Left ventricle myocardium superior (tissue), 1 donor: Measurements from ENCODE around the gene GPAM. TPM values are rescaled to one million over a fixed set of nuclear protein-coding genes. Genes with fewer than 3 reads are reported as not detected.
A peak's percentile ranks its signal among the peaks of the same experiment; 100 is the strongest.

Experiments
- ATAC-seq: fragments of 200-7000 bp; cut with Tn5 transposase; one replicate; pipeline ENCODE4 v1.9.1; 2020; ENCODE audit warnings: mild to moderate bottlenecking, moderate library complexity
- DNase-seq: peaks from one replicate; pipeline ENCODE4 v3.0.0-alpha.2; 2020
- intact Hi-C: fragments of 100-400 bp; cut with micrococcal nuclease; formaldehyde crosslinking; loops from one replicate; pipeline ENCODE4 v1.11.0; 2022
- total RNA-seq: library from RNA; stranded (reverse); fragmentation: NEBNext Ultra II Directional; extraction: Animal tissue kit (Norgen Biotek cat#: 25700); gene quantifications from one replicate; pipeline ENCODE4 v1.2.1, GENCODE V29; 2021
- donor health status: DM: no; HTN: yes; CAD: no; lungs with severe emphysema.

The GPAM gene
- total RNA-seq, 1 donor from 2014 or later: 25.0 TPM

DNA sequence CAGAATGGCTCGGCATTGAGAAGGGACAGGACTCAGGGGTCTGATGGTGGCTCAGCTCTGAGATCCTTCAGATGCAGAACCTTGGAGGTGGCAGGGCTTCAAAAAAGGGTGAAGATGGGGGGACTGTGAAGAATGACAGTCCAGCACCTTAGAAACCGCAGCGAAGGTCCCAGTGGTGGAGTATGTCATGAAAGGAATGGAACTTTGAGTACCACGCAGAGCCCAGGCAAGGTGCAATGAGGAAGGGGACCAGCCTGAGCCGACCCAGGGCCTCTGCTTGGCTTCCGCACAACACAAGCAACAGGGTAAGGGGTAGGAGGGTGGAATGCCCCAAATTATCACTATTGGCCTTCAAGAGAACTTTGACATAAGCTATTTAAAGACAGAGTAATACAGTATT, 8.2 kb upstream of the GPAM start:
- ATAC-seq: no peak
- intact Hi-C loops: no loop called here
- no peak for DNase-seq

DNA sequence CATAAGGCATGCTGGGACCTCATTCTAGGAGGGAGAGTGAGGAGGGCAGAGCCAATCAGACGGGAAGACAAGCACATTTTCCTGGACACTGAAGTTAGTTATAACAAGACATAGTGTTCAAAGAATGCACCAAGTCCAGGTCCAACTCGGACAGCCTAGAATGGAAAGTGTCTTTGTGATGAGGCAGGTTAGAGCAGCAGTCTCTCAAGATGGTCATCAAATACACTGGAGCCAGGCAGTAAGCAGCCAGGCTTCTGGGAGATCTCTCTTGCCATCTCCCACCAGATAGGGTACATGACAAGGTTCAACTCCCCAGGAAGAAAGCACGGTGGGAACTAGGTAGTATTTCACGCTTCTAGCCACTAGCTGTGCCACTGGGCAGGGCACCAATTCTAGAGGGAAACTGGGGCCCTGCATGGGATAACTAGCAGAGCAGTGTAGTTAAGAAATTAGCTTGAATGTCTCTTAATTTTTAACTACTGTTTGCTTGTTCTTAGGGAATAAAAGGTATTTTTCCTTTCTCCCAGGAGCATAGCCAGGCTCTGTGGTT, 7.6 kb upstream of the GPAM start:
- ATAC-seq: no peak

DNA sequence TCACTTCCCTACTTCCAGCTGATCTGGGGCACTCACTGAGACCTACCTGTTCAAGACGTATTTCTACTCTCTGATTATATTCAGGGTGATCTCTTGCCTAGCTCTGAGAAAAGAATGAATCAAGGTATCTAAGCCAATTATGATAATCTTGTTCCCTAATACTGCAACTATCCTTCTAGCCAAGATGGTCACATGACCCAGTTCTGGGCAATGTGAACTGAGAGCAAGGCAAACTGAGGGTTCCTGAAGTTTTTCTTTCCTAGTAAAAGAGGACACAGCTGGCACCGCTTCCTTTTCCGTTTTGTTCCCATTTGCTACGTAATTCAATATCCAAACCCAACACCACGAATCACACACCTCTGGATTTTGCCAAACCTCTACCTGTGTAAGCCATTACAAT, 5.9 kb upstream of the GPAM start:
- intact Hi-C loops: loop anchor here (10.0 kb wide), 1 partner anchor 115 kb away; no protein-coding TSS in a partner anchor
- DNase-seq (no peak), ATAC-seq (no peak)

More for the DNA sequence above, 7.6 kb upstream of the GPAM start:
- intact Hi-C loops: no loop called here
- DNase-seq: no peak

DNA sequence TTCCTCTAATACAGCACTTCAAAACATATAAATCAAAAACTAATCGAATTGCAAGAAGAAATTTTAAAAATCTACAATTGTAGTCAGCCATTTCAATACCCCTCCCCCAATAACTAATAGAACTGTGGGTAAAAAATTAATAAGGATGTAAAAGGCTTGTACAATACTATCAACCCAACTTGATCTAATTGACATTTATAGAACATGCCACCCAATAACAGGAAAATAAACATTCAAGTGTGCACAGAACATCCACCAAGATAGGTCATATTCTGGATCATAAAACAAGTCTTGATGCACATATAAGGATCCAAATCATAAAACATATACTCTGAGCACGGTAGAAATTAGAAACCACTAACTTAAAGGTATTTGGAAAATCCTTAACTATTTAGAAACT, 4.0 kb upstream of the GPAM start:
- no peak for ATAC-seq
- DNase-seq: no peak
- intact Hi-C loops: loop anchor here (10.0 kb wide), 1 partner anchor 117 kb away; no protein-coding TSS in a partner anchor

DNA sequence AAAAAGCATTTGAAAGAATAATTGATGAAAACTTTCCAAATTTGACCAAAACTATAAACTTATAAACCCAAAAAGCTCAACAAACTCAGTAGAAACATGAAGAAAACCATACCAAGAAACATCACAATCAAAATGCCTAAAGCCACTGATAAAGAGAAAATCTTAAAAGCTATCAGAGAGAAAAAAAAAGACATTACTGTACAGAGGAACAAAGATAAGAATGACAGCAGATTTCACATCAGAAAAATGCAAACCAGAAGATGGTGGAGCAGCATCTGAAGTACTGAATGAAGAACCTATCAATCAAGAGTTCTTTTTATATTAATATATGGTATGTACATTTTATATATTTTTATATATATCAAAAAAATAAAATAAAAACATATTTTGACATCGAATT, 2.4 kb upstream of the GPAM start:
- DNase-seq: no peak
- intact Hi-C loops: loop anchor here (10.0 kb wide), 1 partner anchor 119 kb away; no protein-coding TSS in a partner anchor
- no peak for ATAC-seq

DNA sequence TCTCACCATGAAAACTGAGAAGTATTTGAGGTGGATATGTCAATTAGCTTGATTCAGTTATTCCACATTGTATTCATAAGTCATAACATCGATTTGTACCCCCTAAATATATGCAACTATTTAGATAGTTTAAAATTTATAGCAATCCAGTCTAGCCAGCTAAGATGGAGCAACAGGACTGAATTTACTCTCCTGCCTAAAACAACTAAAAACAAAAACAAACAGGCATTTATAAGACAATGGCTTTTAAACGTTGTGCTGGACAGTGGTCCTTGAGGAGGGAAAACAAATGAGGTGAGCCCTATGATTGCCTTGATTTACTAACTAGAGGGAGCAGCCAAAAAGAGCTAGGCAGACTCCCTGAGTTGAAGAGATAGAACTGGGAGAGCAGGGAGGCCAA, 814 bp upstream of the GPAM start:
- DNase-seq (no peak), ATAC-seq (no peak)
- intact Hi-C loops: loop anchor here (10.0 kb wide), 1 partner anchor 120 kb away; no protein-coding TSS in a partner anchor

DNA sequence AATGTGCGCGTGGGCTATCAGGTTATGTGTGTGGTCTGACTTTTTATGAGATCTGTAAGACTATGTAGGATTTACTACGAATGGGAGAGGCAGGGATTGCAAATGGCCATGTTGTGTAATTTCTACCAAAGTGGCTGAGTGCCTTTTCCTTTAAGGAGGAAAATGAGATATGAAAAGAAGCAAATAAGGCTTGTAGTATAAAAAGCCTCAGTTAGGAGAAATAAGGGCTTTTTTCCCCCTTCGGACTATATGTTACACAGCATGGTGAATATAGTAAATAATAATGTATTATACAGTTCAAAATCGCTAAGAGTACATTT, 447 bp upstream of the GPAM start:
- intact Hi-C loops: loop anchor here (10.0 kb wide), 1 partner anchor 121 kb away; no protein-coding TSS in a partner anchor
- DNase-seq: no peak

DNA sequence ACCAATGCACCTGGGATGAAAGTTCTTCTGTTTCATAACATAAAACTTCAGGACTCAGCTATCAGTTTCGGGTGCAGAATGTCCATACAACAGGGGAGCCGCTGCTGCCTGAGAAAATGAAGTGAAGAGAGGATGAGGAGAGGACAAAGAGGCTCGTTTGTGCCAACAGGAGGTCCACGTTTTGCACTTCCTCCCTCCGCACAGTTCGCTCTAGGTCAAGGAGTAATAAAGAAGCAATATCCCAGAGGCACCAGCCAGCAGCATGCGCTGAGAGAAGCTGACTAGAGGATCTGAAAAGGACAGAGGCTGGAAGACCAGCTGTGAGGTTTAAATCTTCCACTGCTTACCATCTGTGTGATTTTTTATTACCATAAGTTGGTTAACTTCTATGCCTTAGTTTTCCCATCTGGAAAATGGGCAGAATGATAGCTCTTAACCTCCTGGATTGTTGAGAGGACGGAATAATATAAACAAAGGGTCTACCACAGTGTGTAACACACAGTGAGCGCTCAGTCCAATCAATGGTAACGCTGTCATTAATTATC, 709 bp downstream of the GPAM start:
- ATAC-seq (no peak), DNase-seq (no peak)
- intact Hi-C loops: loop anchor here (10.0 kb wide), 1 partner anchor 122 kb away; no protein-coding TSS in a partner anchor

More for the DNA sequence above, 447 bp upstream of the GPAM start:
- no peak for ATAC-seq

DNA sequence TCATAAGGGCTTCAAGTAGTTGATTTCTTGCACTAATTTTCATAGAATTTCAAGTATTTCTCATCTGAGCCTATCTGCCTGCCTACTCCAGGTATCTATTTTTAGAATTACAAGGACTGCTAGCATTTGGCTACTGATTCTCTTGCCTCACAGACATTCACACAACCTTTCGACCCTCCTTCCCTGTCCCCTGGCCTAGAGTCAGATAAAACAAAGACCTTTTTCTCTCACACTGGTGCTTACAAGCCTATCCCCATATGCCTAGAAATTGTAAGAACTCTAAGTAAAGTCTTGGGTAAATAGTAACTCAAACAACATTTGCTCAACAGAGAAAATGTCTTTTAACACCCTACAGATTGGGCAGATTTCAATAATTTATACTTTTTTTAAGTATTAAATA, 6.3 kb downstream of the GPAM start:
- no peak for DNase-seq
- peak; percentile 87 for ATAC-seq
- intact Hi-C loops: loop anchor here (10.0 kb wide), 1 partner anchor 268 kb away; the partner anchor contains the start of genes VTI1A and ZDHHC6

DNA sequence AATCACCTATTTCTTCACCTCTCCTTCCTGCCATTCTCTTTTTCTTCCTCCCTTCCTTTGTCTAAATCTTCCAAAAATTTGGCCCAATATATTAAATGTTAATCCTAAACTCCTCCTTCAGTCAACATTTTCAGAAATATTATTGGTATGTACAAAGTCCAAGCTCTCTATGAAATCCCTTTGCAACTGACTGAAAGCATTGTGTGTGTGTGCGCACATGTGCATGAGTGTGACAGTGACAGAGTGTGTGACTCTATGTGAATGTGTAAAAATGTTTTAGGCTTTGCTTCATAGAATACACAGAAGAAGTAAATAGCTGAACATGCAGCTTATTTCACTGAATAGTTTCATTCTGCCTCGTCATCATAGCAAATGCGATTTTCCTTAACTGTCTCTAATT, 7.0 kb downstream of the GPAM start:
- intact Hi-C loops: loop anchor here (10.0 kb wide), 1 partner anchor 268 kb away; the partner anchor contains the start of genes VTI1A and ZDHHC6
- DNase-seq (no peak), ATAC-seq (no peak)

DNA sequence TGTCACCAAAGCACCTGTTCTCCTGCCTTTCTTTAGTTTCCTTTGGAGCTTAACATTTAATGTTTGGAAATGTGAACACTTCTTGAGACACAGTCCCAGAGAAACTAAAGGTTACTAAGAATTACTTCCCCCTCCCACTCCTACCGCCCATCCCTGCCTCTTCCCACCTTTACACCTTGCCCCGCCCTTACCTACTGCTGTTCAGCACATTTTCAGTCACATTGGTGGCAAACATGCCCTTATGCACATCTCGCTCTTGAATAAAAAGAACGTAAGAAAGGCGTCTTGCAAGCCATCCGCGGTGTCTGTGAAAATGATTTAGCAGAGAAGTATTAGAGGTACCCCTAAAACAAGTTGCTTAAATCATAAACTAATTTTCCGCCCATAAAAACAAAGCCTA, 8.2 kb downstream of the GPAM start:
- no peak for DNase-seq
- ATAC-seq: no peak
- intact Hi-C loops: loop anchor here (10.0 kb wide), 1 partner anchor 269 kb away; the partner anchor contains the start of genes VTI1A and ZDHHC6

DNA sequence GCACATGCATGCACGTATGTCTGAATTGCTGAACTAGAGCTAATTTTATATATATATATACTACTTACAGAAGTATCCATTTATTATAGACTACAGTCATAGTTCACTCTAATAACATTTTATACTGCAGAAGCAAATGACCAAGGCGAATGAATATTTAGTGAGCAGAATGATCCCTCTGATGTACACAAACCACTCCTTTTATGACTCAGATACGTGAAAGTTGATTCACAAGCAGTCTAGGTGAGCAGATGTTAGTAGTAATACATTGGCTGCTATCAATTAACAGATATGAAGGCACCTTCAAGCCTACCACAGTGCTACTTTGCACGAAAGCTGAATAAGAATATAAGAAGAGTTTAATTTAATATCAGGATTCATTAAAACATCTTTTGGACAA, 10.4 kb downstream of the GPAM start:
- ATAC-seq (no peak), DNase-seq (no peak)
- intact Hi-C loops: loop anchor here (10.0 kb wide), 1 partner anchor 272 kb away; the partner anchor contains the start of genes VTI1A and ZDHHC6

DNA sequence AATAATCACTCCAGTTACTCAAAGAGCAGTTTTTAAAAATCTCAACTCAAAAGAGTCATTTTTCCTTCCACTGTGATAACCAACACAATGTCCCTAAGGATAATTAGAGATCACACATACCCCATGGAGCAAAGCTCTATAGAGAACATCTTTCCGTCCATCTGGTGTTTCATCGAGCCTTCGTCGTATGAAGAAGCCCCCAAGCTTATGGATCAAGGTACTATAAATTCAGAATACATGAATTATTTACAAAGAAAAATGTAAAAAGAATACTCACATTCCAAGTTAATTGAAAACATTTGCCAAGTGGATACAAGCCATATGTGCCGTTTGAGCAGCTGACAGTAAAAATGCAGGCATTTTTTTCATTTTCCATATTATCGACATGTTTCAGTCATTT, 14.8 kb downstream of the GPAM start:
- intact Hi-C loops: no loop called here
- no peak for DNase-seq
- ATAC-seq: no peak

DNA sequence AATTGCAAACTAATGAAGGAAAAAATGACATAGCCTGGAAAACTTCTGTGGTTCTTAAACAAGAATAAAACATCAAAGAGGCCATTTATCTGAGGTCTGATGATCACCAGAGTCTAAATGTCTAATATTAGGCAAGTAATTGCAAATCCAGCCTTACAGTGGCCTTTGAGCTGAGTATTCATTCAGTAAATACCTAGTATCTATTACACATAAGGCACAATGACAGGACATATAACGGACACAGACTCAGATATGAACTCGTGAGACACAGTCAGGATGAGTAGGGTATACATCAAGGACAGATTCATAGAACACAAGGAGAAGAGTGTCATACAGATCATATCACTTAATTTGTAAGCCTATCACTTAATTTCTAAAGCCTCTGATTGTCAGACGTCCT, 16.8 kb downstream of the GPAM start:
- ATAC-seq (no peak), DNase-seq (no peak)
- intact Hi-C loops: no loop called here

DNA sequence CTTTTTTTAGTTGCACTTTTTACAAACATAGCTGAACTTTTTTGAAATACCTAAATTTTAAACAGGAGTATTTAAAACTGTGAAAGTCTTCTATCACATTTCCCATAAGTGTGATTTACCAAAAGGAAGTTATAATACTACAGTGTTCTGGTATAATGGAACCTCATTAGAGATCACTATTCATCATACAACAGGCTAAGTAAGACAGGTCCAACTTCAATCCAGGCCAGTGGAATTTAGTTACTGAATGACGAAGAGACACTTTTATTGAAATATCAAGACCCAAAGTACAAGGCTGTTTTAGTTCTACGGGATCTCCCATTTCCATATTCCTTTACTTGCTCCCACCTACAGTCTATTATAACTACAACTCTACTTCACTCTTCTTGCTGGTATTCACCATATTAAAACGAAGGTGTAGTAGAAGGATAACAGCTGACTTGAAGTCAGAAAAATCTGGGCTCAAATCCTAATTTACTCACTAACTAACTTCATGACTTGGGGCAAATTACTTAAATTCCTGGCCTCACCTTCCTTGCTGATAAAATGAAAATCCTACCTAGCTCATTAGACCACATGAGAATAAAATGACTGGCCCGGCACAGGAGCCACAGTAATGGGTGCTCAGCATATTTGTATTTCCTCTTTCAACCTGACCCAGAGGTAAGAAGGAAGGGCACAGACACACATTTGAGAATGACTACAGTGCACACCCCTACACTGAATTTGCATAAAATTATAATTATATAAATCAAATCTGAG, 21.6 kb downstream of the GPAM start:
- intact Hi-C loops: no loop called here

DNA sequence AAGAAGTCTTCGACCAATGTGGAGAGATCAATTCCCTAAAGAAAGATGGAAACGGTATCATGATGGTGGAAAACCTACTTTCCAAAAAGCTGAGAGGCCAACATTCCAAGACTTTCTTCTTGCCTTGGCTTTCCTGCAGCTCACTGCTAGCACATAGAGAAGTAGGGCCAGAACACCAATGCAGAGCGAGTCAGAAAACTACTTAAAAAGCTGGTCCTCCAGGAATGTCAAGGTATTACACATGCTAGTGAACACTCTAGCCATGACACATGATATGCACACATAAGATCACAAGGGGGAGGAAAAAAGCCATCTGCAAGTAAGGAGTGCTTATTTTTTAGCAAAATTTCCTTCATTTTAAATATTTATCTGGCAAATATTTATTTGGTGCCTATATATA, 22.7 kb downstream of the GPAM start:
- intact Hi-C loops: no loop called here
- no peak for ATAC-seq

More for the DNA sequence above, 21.6 kb downstream of the GPAM start:
- DNase-seq (no peak), ATAC-seq (no peak)

DNA sequence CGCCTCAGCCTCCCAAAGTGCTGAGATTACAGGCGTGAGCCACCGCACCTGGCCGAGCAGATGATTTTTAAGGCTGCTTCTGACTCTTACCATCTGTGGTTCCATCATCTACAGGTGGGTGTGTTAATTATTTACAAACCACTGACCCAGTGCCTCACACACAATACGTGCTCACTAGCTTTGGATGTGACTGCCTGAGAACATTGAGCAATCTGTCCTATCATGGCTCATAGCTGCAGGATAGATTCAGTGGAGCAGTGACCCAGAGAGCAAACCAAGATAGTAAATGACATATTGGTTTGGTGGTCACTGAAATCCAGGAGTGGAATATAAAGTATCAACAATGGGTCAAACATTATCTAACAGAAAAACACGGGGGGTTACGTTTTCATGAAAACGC, 24.1 kb downstream of the GPAM start:
- intact Hi-C loops: no loop called here
- ATAC-seq (no peak), DNase-seq (no peak)

More for the DNA sequence above, 22.7 kb downstream of the GPAM start:
- DNase-seq: no peak

DNA sequence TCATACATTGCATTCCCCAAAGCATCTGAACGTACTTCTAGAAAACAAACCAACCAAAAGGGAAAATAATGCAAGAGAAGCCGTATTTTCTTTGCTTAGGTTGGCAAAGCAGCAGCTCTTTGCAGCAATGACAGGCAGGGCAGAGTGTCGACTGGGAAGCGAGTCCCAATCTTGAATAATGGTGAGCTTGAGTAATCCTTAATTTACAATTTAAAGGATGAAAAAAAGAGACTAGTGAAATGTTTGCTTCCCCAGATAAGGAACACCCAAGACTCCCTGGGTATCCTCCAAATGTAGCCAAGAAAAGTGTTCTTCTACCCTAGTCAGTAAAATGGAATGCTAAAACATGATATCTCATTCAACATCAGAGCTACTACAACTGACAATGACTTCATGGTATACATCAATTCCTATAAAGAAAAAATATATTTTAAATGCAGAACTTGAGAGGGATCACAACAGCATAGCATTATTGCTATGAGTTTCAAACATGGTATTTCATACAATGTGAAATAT, 32.0 kb downstream of the GPAM start:
- intact Hi-C loops: no loop called here
- no peak for ATAC-seq

DNA sequence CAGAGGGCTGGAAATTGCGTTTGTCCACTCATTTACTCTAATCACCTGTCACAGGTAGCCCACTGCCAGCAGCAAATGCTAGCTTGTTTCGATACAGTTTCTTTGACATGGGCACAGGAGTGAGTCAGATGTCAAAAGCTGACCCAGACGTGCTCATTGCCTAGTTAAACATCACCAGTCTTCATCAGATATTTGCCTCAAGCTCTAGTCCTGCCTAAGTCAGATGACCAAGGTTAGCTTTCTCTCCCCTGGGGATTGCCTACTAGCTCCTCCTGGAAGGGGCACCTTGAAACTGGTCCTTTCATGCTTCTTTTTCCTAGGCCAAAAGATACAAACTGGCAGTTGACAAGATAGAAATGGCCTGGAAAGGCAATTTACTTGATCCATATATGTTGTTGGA, 35.2 kb downstream of the GPAM start:
- no peak for ATAC-seq
- DNase-seq: no peak
- intact Hi-C loops: no loop called here

More for the DNA sequence above, 32.0 kb downstream of the GPAM start:
- DNase-seq: no peak

DNA sequence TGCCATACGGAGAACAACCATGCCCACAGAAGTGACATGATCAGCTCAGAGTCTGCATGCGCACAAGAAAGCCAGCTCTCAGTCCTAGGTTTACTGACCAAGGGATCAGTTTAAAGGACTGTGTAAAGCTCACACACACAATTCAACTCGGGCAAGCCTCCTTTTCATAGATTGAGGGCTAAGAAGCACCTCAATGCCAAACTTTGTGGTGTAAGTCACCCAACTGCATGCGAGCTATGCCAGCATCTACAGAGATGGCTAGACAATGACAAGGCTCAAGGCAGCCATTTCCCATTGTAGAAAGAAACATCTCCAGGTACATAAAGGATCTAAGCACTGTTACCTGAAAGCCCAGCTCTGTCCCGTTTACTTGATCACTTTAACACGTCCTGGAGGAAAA, 36.8 kb downstream of the GPAM start:
- intact Hi-C loops: no loop called here
- ATAC-seq (no peak), DNase-seq (no peak)
